Brain microvascular endothelial cell (primary cell): ENCODE data around the gene TBX6.

Experiments
- DNase-seq: peaks from one replicate; pipeline ENCODE4 v3.0.0-alpha.2; 2020
- H3K27ac ChIP-seq: fragments of 250-450 bp; sonication (Bioruptor Pico); 2 replicates; pipeline ENCODE4 v1.5.1; 2020; ENCODE audit warnings: mild to moderate bottlenecking, moderate library complexity
- H3K27me3 ChIP-seq: fragments of 250-450 bp; sonication (Bioruptor Pico); replicated peaks from 2 replicates; pipeline ENCODE4 v1.5.1; 2020; ENCODE audit warnings: mild to moderate bottlenecking
- H3K36me3 ChIP-seq: fragments of 250-450 bp; sonication (Bioruptor Pico); replicated peaks from 2 replicates; pipeline ENCODE4 v1.5.1; 2020; ENCODE audit warnings: mild to moderate bottlenecking
- H3K4me3 ChIP-seq: 2 replicates; pipeline ENCODE4 v1.5.1; 2011; ENCODE audit warnings: low read depth, mild to moderate bottlenecking, control low read depth, low read length, moderate library complexity
- in situ Hi-C: cut with HindIII; loops from 2 replicates; pipeline ENCODE4 v1.10.0; 2017; ENCODE audit warnings: low sequenced_read_pairs, low pct_ligation_motif_present
- TF ChIP-seq, protein P1 (sequence below): IDR thresholded peaks from 2 replicates; pipeline ENCODE4 v1.5.1; 2011; ENCODE audit warnings: low read depth, mild to moderate bottlenecking, moderate library complexity, low read length, control low read depth, inconsistent platforms; ENCODE audit errors: missing control alignments

The TBX6 gene

DNA sequence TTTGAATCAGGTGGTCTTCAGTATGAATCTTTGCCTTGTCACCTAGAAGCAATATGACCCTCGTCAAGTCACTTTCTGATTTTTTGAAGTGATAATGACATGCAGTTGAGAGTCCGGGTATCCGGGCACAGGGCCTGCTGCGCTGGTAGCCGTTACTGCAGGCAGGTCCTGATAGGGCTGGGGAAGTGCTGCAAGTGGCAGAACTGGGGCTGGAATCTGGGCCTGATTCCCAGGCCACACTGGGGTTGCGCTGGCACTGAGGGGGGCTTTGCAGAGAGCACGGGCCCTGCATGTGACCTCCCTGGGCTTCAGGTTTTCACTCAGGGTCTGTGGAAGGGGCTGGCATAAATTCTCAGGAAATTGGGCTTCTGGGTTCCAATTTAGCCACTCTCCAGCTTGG, 13.0 kb downstream of the TBX6 start:
- Histone ChIP-seq H3K27ac (no peak overlapping the region), H3K4me3 (no peak overlapping the region)

DNA sequence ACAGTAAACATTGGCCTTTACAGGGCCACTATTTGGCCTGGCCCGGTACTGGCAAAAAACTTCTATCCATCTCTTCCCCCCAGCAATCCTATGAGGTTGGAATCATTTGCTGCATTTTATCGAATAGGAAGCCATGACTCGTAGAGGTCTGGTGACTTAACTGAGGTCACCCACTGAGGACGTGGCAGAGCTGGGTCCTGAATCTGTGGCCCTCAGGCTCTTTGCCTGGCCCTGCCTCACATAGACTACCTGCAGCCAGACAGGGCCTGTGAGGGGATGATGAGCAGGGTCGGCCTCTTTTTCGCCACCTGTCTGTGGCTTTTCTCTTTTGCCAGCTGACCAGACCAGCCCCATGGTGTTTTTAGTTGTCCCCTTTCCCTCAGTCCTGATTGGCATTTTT, 14.1 kb downstream of the TBX6 start:
- no peaks in the 10 kb centered on the region for H3K27me3 ChIP-seq
- in situ Hi-C loops, result no loop called here
- TF ChIP-seq, protein P1, sequence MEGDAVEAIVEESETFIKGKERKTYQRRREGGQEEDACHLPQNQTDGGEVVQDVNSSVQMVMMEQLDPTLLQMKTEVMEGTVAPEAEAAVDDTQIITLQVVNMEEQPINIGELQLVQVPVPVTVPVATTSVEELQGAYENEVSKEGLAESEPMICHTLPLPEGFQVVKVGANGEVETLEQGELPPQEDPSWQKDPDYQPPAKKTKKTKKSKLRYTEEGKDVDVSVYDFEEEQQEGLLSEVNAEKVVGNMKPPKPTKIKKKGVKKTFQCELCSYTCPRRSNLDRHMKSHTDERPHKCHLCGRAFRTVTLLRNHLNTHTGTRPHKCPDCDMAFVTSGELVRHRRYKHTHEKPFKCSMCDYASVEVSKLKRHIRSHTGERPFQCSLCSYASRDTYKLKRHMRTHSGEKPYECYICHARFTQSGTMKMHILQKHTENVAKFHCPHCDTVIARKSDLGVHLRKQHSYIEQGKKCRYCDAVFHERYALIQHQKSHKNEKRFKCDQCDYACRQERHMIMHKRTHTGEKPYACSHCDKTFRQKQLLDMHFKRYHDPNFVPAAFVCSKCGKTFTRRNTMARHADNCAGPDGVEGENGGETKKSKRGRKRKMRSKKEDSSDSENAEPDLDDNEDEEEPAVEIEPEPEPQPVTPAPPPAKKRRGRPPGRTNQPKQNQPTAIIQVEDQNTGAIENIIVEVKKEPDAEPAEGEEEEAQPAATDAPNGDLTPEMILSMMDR, result no peak
- H3K4me3 ChIP-seq, result peak overlapping the region; percentile 96
- H3K27ac ChIP-seq, result peak overlapping the region; percentile 84
- H3K36me3 ChIP-seq, result peaks cover 54% of the 10 kb centered on the region
- DNase-seq, result no peak

More for the DNA sequence above, 13.0 kb downstream of the TBX6 start:
- in situ Hi-C loops, result no loop called here
- TF ChIP-seq, protein P1, result no peak
- peaks cover 56% of the 10 kb centered on the region for H3K36me3 ChIP-seq
- DNase-seq, result no peak
- no peaks in the 10 kb centered on the region for H3K27me3 ChIP-seq

DNA sequence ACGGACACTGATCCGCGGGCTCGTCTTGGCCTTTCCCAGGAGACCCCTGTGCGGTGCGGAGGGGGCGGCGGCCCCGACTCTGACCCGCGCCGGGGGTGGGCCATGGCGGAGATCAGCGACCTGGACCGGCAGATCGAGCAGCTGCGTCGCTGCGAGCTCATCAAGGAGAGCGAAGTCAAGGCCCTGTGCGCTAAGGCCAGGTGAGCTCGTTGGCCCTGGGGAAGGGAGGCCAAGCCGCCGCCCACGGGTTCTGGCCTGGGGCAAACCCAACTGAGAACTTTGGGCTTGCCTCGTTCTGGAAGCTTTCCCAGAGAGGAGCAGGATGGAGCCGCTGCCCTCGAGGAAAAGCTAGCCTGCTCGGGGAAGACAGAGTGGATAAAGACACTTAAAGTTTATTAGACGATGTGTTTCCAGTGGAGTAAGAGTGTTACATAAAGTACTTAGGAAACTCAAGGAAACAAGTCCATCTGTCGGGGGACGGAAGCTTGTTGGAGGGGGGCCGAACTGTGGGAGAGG, 15.4 kb downstream of the TBX6 start:
- peak overlapping the region; percentile 84 for H3K27ac ChIP-seq
- H3K36me3 ChIP-seq, result peaks cover 58% of the 10 kb centered on the region
- peak overlapping the region; percentile 96 for H3K4me3 ChIP-seq
- DNase-seq, result no peak
- in situ Hi-C loops, result no loop called here
- TF ChIP-seq, protein P1, result no peak
- no peaks in the 10 kb centered on the region for H3K27me3 ChIP-seq

DNA sequence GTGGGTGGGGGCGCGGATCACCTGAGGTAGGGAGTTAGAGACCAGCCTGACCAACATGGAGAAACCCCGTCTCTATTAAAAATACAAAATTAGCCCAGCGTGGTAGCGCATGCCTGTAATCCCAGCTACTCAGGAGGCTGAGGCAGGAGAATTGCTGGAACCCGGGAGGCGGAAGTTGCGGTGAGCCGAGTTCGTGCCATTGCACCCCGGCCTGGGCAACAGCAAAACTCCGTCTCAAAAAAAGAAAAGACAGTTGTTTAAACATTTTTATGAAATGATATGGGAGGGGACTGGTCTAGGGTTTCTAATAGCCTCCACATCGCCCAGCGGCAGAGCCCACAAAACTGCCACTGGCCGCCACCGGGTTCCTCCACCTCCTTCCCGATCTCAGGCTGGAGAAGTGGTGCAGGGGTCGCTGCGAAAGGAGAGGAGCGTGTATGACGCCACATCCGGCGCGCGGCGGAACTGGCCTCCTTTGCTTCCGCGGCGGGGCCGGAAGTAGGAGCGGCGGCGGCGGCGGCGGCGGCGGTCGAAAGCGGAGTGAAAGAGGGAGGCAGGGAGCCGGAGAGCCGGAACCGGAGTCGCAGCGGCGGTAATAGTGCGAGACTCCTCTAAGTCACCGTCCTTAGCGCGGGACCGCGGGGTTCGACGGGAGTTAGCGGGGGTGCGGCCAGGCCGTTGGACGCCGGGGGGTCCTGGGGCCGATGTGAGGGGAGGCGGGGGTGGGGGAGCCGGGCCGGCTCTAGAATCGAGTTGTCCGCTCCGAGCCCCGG, 16.0 kb downstream of the TBX6 start, which contains the start of gene PPP4C:
PPP4C (plus strand) TSS at position 492 of the 773 bp plus-strand sequence. CDS start 384 bp downstream, outside the sequence.
- H3K27ac ChIP-seq, result peak within 1 kb of the TSS; percentile 84
- no peaks in the 10 kb centered on the region for H3K27me3 ChIP-seq
- peaks cover 57% of the 10 kb centered on the region for H3K36me3 ChIP-seq
- TF ChIP-seq, protein P1, result no peak
- peak; percentile 81 for DNase-seq
- in situ Hi-C loops, result no loop called here
- peak within 1 kb of the TSS; percentile 96 for H3K4me3 ChIP-seq

DNA sequence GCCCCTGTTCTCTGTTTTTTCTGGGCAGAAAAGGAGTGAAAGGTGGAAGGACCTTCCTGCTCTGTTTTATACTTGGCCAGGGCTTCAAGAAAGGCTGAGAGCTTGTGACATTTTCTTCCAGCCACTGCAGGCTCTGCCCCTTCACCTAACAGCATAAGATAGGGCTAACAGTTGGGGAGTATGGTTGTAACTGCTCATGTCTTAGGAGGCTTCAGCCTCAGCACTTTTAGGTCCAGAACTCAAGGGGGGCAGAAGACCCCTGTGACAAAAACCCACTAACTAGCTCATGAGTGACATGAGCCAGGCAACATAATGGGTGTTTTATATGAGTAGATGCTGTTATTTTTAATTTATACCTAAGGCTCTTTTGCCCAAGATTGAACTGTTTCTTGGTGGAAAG, 21.2 kb downstream of the TBX6 start:
- no peak overlapping the region for H3K27ac ChIP-seq
- peaks cover 70% of the 10 kb centered on the region for H3K36me3 ChIP-seq

More for the DNA sequence above, 21.2 kb downstream of the TBX6 start:
- no peak for DNase-seq
- in situ Hi-C loops, result no loop called here
- TF ChIP-seq, protein P1, result no peak
- Histone ChIP-seq H3K4me3 (no peak overlapping the region), H3K27me3 (no peaks in the 10 kb centered on the region)
